ENCODE measurements around the gene GREB1L.

Gene GREB1L

DNA sequence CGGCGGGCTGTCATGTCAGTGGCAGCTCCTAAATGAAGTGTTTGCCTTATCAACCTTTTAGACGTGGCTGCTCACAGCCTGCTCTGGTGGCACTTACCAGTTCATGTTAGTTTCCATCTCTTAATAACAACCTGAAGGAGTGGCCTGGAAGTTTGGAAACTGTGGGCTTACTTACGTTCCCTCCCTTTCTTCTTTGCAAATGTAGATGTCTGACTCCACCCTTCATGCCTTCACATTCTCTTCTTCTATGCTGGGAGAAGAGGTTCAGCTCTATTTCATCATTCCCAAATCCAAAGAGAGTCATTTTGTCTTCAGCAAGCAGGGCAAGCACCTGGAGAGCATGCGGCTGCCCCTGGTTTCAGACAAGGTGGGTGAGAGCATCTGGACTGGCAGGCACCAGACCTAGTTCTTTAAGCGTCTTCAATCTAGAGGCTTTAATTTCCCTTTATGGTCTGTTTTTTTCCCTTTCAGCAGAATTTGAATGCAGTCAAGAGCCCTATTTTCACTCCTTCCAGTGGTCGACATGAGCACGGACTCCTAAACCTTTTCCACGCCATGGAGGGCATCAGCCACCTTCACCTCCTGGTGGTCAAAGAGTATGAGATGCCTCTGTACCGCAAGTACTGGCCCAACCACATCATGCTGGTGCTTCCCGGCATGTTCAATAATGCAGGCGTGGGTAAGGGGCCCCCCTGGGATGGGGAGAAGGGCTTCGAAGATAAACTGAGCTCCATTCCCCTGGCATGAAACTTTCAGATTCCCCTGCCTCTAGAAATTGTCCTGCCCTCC, 266.1 kb downstream of the GREB1L start:
- no peak for TF ChIP-seq TAF1 (IDR thresholded peaks at IDR 0.05; ENCODE audit: borderline replicate concordance, insufficient read depth, low read length)
- TF ChIP-seq SIN3A (IDR thresholded peaks at IDR 0.05; ENCODE audit: borderline replicate concordance, insufficient read depth, low read length): no peak
- no peak for TF ChIP-seq POLR2AphosphoS5 (IDR thresholded peaks at IDR 0.05; ENCODE audit: low read depth, low read length)
- no peak for TF ChIP-seq REST (IDR thresholded peaks at IDR 0.05; ENCODE audit: insufficient read depth in 1 of 2, low read depth in 2 of 2, low read length in 2 of 2)
- TF ChIP-seq FOXP2 (optimal IDR thresholded peaks at IDR 0.05; ENCODE audit: borderline replicate concordance, extremely low read depth, extremely low read length, insufficient read depth): no peak

DNA sequence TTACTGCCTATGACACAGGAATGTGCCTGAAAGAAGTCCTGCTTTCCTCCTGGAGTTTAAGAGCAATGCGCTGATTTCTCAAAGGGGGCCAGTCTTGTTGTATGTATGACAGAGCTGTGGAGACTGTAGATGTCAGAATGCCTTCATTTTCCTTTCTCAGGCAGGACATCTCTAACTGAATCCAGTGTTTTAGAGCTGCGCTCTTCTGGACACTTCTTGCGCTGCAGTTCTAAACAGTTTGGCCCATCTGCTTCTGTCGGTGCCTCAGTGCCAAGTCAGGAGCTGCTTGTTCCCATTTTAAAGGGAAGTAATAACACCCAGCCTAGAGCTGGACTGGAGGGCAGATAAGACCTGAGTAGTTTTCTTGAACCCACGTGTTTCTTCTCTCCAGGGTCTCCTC, 267.0 kb downstream of the GREB1L start:
- no peak for TF ChIP-seq SIN3A (IDR thresholded peaks at IDR 0.05; ENCODE audit: borderline replicate concordance, insufficient read depth, low read length)
- no peak for TF ChIP-seq POLR2AphosphoS5 (IDR thresholded peaks at IDR 0.05; ENCODE audit: low read depth, low read length)
- TF ChIP-seq TAF1 (IDR thresholded peaks at IDR 0.05; ENCODE audit: borderline replicate concordance, insufficient read depth, low read length): no peak
- TF ChIP-seq FOXP2 (optimal IDR thresholded peaks at IDR 0.05; ENCODE audit: borderline replicate concordance, extremely low read depth, extremely low read length, insufficient read depth): no peak
- TF ChIP-seq REST (IDR thresholded peaks at IDR 0.05; ENCODE audit: insufficient read depth in 1 of 2, low read depth in 2 of 2, low read length in 2 of 2): no peak

- no peak for TF ChIP-seq REST (IDR thresholded peaks at IDR 0.05; ENCODE audit: insufficient read depth in 1 of 2, low read depth in 2 of 2, low read length in 2 of 2)
- no peak for TF ChIP-seq FOXP2 (optimal IDR thresholded peaks at IDR 0.05; ENCODE audit: borderline replicate concordance, extremely low read depth, extremely low read length, insufficient read depth)
- no peak for TF ChIP-seq TAF1 (IDR thresholded peaks at IDR 0.05; ENCODE audit: borderline replicate concordance, insufficient read depth, low read length)
- no peak for TF ChIP-seq POLR2AphosphoS5 (IDR thresholded peaks at IDR 0.05; ENCODE audit: low read depth, low read length)
- TF ChIP-seq SIN3A (IDR thresholded peaks at IDR 0.05; ENCODE audit: borderline replicate concordance, insufficient read depth, low read length): no peak
Measured at GRCh38 chr18:21513292-21513691, 271.3 kb downstream of the GREB1L start.

DNA sequence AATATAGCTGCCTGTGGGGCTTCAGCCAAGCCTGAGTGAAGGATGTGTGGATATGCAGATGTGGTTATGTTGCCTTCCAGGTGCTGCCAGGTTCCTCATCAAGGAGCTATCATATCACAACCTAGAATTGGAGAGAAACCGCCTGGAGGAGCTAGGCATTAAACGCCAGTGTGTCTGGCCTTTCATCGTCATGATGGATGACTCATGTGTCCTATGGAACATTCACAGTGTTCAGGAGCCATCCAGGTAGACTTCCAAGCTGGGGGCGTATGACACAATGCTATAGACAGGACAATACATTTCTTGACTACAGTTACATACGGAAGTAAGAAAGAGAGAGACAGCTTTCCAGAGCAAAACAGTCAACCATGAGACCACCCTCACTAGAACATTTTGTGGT, 271.7 kb downstream of the GREB1L start:
- TF ChIP-seq TAF1 (IDR thresholded peaks at IDR 0.05; ENCODE audit: borderline replicate concordance, insufficient read depth, low read length): no peak
- TF ChIP-seq POLR2AphosphoS5 (IDR thresholded peaks at IDR 0.05; ENCODE audit: low read depth, low read length): no peak
- TF ChIP-seq SIN3A (IDR thresholded peaks at IDR 0.05; ENCODE audit: borderline replicate concordance, insufficient read depth, low read length): no peak
- TF ChIP-seq FOXP2 (optimal IDR thresholded peaks at IDR 0.05; ENCODE audit: borderline replicate concordance, extremely low read depth, extremely low read length, insufficient read depth): no peak
- TF ChIP-seq REST (IDR thresholded peaks at IDR 0.05; ENCODE audit: insufficient read depth in 1 of 2, low read depth in 2 of 2, low read length in 2 of 2): no peak

Data from PFSK-1 (cell line).